Liver (tissue), 9 donors: ENCODE measurements around the gene COL19A1. TPM values are rescaled to one million over a fixed set of nuclear protein-coding genes. Genes with fewer than 3 reads are reported as not detected.

Source experiments
- DNase-seq: peaks from one replicate; pipeline ENCODE4 v3.0.0-alpha.2; 2017; ENCODE audit warnings: low spot score
- H3K27ac ChIP-seq, 2 donors: one replicate each; pipeline ENCODE4 v1.7.0; 2013; ENCODE audit warnings: inconsistent platforms in 2 of 2, low read length in 2 of 2, control low read depth in 1 of 2, low read depth in 1 of 2, mild to moderate bottlenecking in 1 of 2
- H3K27me3 ChIP-seq, 4 donors: one replicate each; pipeline versions ENCODE4 v1.6.1 to v1.7.0; 2013; ENCODE audit warnings: low read length in 3 of 4, inconsistent platforms in 1 of 4, mild to moderate bottlenecking in 1 of 4, moderate library complexity in 1 of 4; ENCODE audit not compliant: control insufficient read depth in 4 of 4, insufficient read depth in 4 of 4
- H3K36me3 ChIP-seq, 4 donors: one replicate each; pipeline versions ENCODE4 v1.6.1 to v1.7.0; 2013; ENCODE audit warnings: low read length in 3 of 4, mild to moderate bottlenecking in 3 of 4, low read depth in 1 of 4, moderate library complexity in 1 of 4; ENCODE audit not compliant: control insufficient read depth in 4 of 4, insufficient read depth in 3 of 4
- H3K4me1 ChIP-seq, 4 donors: one replicate each; pipeline versions ENCODE4 v1.6.1 to v1.7.0; 2013; ENCODE audit warnings: low read length in 3 of 4, mild to moderate bottlenecking in 3 of 4, moderate library complexity in 1 of 4; ENCODE audit not compliant: control insufficient read depth in 4 of 4, insufficient read depth in 4 of 4
- H3K4me3 ChIP-seq, 3 donors: one replicate each; pipeline versions ENCODE4 v1.6.1 to v1.7.0; 2013; ENCODE audit warnings: low read length in 3 of 3, control low read depth in 1 of 3, low read depth in 1 of 3, mild to moderate bottlenecking in 1 of 3
- H3K9ac ChIP-seq, 2 donors: one replicate each; pipeline ENCODE4 v1.7.0; 2013; ENCODE audit warnings: low read length in 2 of 2, mild to moderate bottlenecking in 2 of 2, moderate library complexity in 2 of 2, control low read depth in 1 of 2, low read depth in 1 of 2
- H3K9me3 ChIP-seq, 4 donors: one replicate each; pipeline versions ENCODE4 v1.6.1 to v1.7.0; 2013; ENCODE audit warnings: low read length in 3 of 4; ENCODE audit not compliant: control insufficient read depth in 4 of 4
- ATF3 ChIP-seq: IDR thresholded peaks from 2 replicates; pipeline ENCODE4 v1.6.1; 2016; ENCODE audit warnings: antibody characterized with exemption
- EGR1 ChIP-seq, 2 donors: IDR thresholded peaks; 2 replicates each; pipeline ENCODE4 v1.6.1; 2016 to 2018; ENCODE audit warnings: antibody characterized with exemption in 2 of 2, low read depth in 2 of 2
- FOXA1 ChIP-seq: IDR thresholded peaks from 2 replicates; pipeline ENCODE4 v1.6.1; 2016; ENCODE audit warnings: antibody characterized with exemption
- FOXA2 ChIP-seq: IDR thresholded peaks from 2 replicates; pipeline ENCODE4 v1.6.1; 2016; ENCODE audit warnings: antibody characterized with exemption
- GABPA ChIP-seq, 2 donors: IDR thresholded peaks in 1 of 2; conservative IDR thresholded peaks in 1 of 2; 2 replicates each; pipeline ENCODE4 v1.6.1; 2016; ENCODE audit warnings: antibody characterized with exemption in 2 of 2, mild to moderate bottlenecking in 1 of 2, moderate library complexity in 1 of 2
- HNF4A ChIP-seq, 2 donors: conservative IDR thresholded peaks; 2 replicates each; pipeline ENCODE4 v1.6.1; 2016; ENCODE audit warnings: antibody characterized with exemption in 2 of 2, mild to moderate bottlenecking in 2 of 2
- JUND ChIP-seq, 2 donors: IDR thresholded peaks; 2 replicates each; pipeline ENCODE4 v1.6.1; 2016; ENCODE audit warnings: antibody characterized with exemption in 2 of 2
- MAX ChIP-seq: IDR thresholded peaks from 2 replicates; pipeline ENCODE4 v1.6.1; 2016; ENCODE audit warnings: antibody characterized with exemption
- NR2F2 ChIP-seq: IDR thresholded peaks from 2 replicates; pipeline ENCODE4 v1.6.1; 2016; ENCODE audit warnings: antibody characterized with exemption
- RAD21 ChIP-seq, 2 donors: IDR thresholded peaks; 2 replicates each; pipeline ENCODE4 v1.6.1; 2016; ENCODE audit warnings: antibody characterized with exemption in 2 of 2, mild to moderate bottlenecking in 2 of 2
- REST ChIP-seq: IDR thresholded peaks from 2 replicates; pipeline ENCODE4 v1.6.1; 2016; ENCODE audit warnings: antibody characterized with exemption, mild to moderate bottlenecking
- RXRA ChIP-seq, 2 donors: IDR thresholded peaks; 2 replicates each; pipeline ENCODE4 v1.6.1; 2017 to 2018; ENCODE audit warnings: antibody characterized with exemption in 2 of 2, mild to moderate bottlenecking in 1 of 2
- TAF1 ChIP-seq: conservative IDR thresholded peaks from 2 replicates; pipeline ENCODE4 v1.6.1; 2016; ENCODE audit warnings: antibody characterized with exemption, mild to moderate bottlenecking
- YY1 ChIP-seq: IDR thresholded peaks from 2 replicates; pipeline ENCODE4 v1.6.1; 2016; ENCODE audit warnings: antibody characterized with exemption, mild to moderate bottlenecking
- ZBTB33 ChIP-seq: IDR thresholded peaks from 2 replicates; pipeline ENCODE4 v1.6.1; 2016; ENCODE audit warnings: antibody characterized with exemption
- WGBS: extraction: QIAGEN DNeasy Blood & Tissue Kit; methylation state at CpG from one replicate; pipeline ENCODE4 v1.1.7; 2013; 5-methylcytosine and 5-hydroxymethylcytosine counted together
- polyA plus RNA-seq, 2 donors: library from polyadenylated mRNA; stranded (reverse) in 1 of 2; unstranded in 1 of 2; fragments of 200-250 nt in 1 of 2; fragments of >200 nt in 1 of 2; fragmentation: Nextera tagmentation in 1 of 2; extraction: Ambion mirVana in 1 of 2; gene quantifications; one replicate each; pipeline versions ENCODE4 v1.2.1 to v1.2.3, GENCODE V29; 2013 to 2015
- total RNA-seq, 2 donors: library from RNA; depleted of rRNA; stranded (reverse); fragments of >200 nt; gene quantifications; one replicate each; pipeline ENCODE4 v1.2.3, GENCODE V29; 2014
- donor health status: healthy.
- donor health status: healthy.
- donor health status: healthy.
- donor health status: healthy.
- donor health status: healthy.

Gene COL19A1
- total and polyA plus RNA-seq, 4 donors, result 0.25 to 0.51 TPM; not detected in 2

GRCh38 chr6:70183538-70183937 lies 317.2 kb downstream of the COL19A1 start:
- no peak overlapping the region for H3K4me3 ChIP-seq
- WGBS, result 73% methylated on average over 3 of the region's 3 CpGs
- no peaks in the 10 kb centered on the region for H3K36me3 ChIP-seq
- no peak overlapping the region for H3K9ac ChIP-seq
- H3K4me1 ChIP-seq, result no peaks in the 10 kb centered on the region
- no peaks in the 10 kb centered on the region for H3K27me3 ChIP-seq
- no peak overlapping the region for H3K27ac ChIP-seq
- no peak for DNase-seq
- TF ChIP-seq ZBTB33 (no peak), JUND (IDR thresholded peaks at IDR 0.05) (no peak), FOXA1 (no peak), HNF4A (conservative IDR thresholded peaks at IDR 0.05) (no peak), REST (no peak), YY1 (no peak), ATF3 (no peak), RXRA (IDR thresholded peaks at IDR 0.05) (no peak), MAX (no peak), FOXA2 (no peak), EGR1 (IDR thresholded peaks at IDR 0.05; ENCODE audit: low read depth in 2 of 2) (no peak), GABPA (IDR thresholded peaks at IDR 0.05 in 1 of 2, conservative IDR thresholded peaks at IDR 0.05 in 1 of 2) (no peak), TAF1 (no peak), RAD21 (IDR thresholded peaks at IDR 0.05) (no peak)
- peaks cover 0 to 3% (median under 1%) of the 10 kb centered on the region in 4 donors for H3K9me3 ChIP-seq

- no peaks in the 10 kb centered on the region for H3K4me1 ChIP-seq
- H3K4me3 ChIP-seq, result no peak overlapping the region
- TF ChIP-seq REST, result no peak
- no peak for TF ChIP-seq JUND (IDR thresholded peaks at IDR 0.05)
- TF ChIP-seq RAD21 (IDR thresholded peaks at IDR 0.05), result no peak
- TF ChIP-seq MAX, result no peak
- TF ChIP-seq ATF3, result no peak
- no peak for TF ChIP-seq NR2F2
- no peak overlapping the region for H3K9ac ChIP-seq
- H3K9me3 ChIP-seq, result peaks cover 0 to 3% (median under 1%) of the 10 kb centered on the region in 4 donors
- WGBS, result 79% methylated on average over 3 of the region's 3 CpGs
- DNase-seq, result no peak
- no peaks in the 10 kb centered on the region for H3K36me3 ChIP-seq
- H3K27me3 ChIP-seq, result no peaks in the 10 kb centered on the region
- no peak overlapping the region for H3K27ac ChIP-seq
Measured at GRCh38 chr6:70184723-70185122, 318.4 kb downstream of the COL19A1 start.
